Transverse colon (tissue), 4 donors: Measurements from ENCODE around the gene TMEM150B. TPM values are rescaled to one million over a fixed set of nuclear protein-coding genes. Genes with fewer than 3 reads are reported as not detected.

Experiments
- DNase-seq: peaks from one replicate; pipeline ENCODE4 v3.0.0-alpha.2; 2019
- H3K27ac ChIP-seq, 4 donors: fragments of 200-600 bp; sonication (generic); 2 replicates each; pipeline ENCODE4 v1.5.1; 2016 to 2018; ENCODE audit warnings: inconsistent platforms in 4 of 4
- H3K27me3 ChIP-seq: fragments of 200-600 bp; sonication (generic); 2 replicates; pipeline ENCODE4 v1.5.1; 2017; ENCODE audit warnings: inconsistent platforms
- H3K36me3 ChIP-seq, 4 donors: fragments of 200-600 bp; sonication (generic); 2 replicates each; pipeline ENCODE4 v1.5.1; 2017 to 2019; ENCODE audit warnings: inconsistent platforms in 4 of 4
- H3K4me1 ChIP-seq, 4 donors: fragments of 200-600 bp; sonication (generic); 2 replicates each; pipeline ENCODE4 v1.5.1; 2017 to 2020; ENCODE audit warnings: inconsistent platforms in 4 of 4
- H3K4me3 ChIP-seq, 4 donors: fragments of 200-600 bp; sonication (generic); 1 replicate in 1 of 4; 2 replicates in 3 of 4; pipeline versions ENCODE4 v1.5.1 to v1.6.1; 2017 to 2019; ENCODE audit warnings: inconsistent platforms in 4 of 4
- H3K9me3 ChIP-seq, 2 donors: fragments of 200-600 bp; sonication (generic); 2 replicates each; pipeline ENCODE4 v1.5.1; 2017 to 2019; ENCODE audit warnings: inconsistent platforms in 2 of 2
- CTCF ChIP-seq, 5 experiments: fragments of 200-600 bp in 3 of 5; fragments of 450-650 bp in 2 of 5; sonication (generic) in 3 of 5; IDR thresholded peaks; 1 replicate in 2 of 5; 2 replicates in 3 of 5; pipeline ENCODE4 v1.5.1; 2016 to 2017; ENCODE audit warnings: antibody characterized with exemption in 5 of 5, inconsistent platforms in 3 of 5, mild to moderate bottlenecking in 2 of 5, moderate library complexity in 1 of 5
- EP300 ChIP-seq: sonication (generic); formaldehyde crosslinking; IDR thresholded peaks from one replicate; pipeline ENCODE4 v1.6.1; 2017; ENCODE audit warnings: antibody characterized with exemption, low read depth
- POLR2A ChIP-seq: fragments of 450-650 bp; IDR thresholded peaks from one replicate; pipeline ENCODE4 v1.6.1; 2016; ENCODE audit warnings: antibody characterized with exemption, mild to moderate bottlenecking, moderate library complexity
- POLR2AphosphoS5 ChIP-seq, 3 donors: sonication (generic); formaldehyde crosslinking; IDR thresholded peaks; one replicate each; pipeline ENCODE4 v1.6.1; 2016; ENCODE audit warnings: antibody characterized with exemption in 3 of 3
- WGBS, 2 donors: methylation state at CpG; one replicate each; pipeline ENCODE4 v1.1.5; 2018; ENCODE audit warnings: low coverage in 1 of 2; 5-methylcytosine and 5-hydroxymethylcytosine counted together
- in situ Hi-C, 4 donors: fragments of 200-750 bp; cut with MboI; loops; one replicate each; pipeline versions ENCODE4 v1.15.0 to v1.15.1; 2017; ENCODE audit warnings: low sequenced_read_pairs in 3 of 4, low pct_ligation_motif_present in 1 of 4, low pct_unique_long_range_greater_than_20kb in 1 of 4
- intact Hi-C: fragments of 100-400 bp; cut with DNase I; formaldehyde crosslinking; loops from one replicate; pipeline ENCODE4 v1.15.1; 2023; ENCODE audit warnings: low total_unique reads
- total RNA-seq, 4 donors: library from RNA; depleted of rRNA; stranded (reverse); fragments of >200 nt; gene quantifications; one replicate each; pipeline ENCODE4 v1.1.0, GENCODE V29; 2016

The TMEM150B gene
- total RNA-seq, 4 donors from 2014 or later = 26.5 to 135 (median 57.4) TPM

- TF ChIP-seq POLR2AphosphoS5 (IDR thresholded peaks at IDR 0.05) (no peak), EP300 (no peak), CTCF (IDR thresholded peaks at IDR 0.05) (no peak), POLR2A (no peak)
- peaks cover 8% of the 10 kb centered on the region for H3K27me3 ChIP-seq
- no peak for DNase-seq
- in situ Hi-C loops (no loop called here), intact Hi-C loops (no loop called here)
- no peak overlapping the region for H3K27ac ChIP-seq
- no peaks in the 10 kb centered on the region for H3K9me3 ChIP-seq
- H3K36me3 ChIP-seq = peaks cover 0 to 4% (median 0%) of the 10 kb centered on the region in 4 donors
- H3K4me3 ChIP-seq = no peak overlapping the region
- peaks cover 0 to 15% (median 10%) of the 10 kb centered on the region in 4 donors for H3K4me1 ChIP-seq
- WGBS, 2 donors = 90% methylated on average over 41 of the region's 41 CpGs; no CpG with 5 or more reads in 1 of the 2 donors
These were observed 21.7 kb upstream of the TMEM150B start for GRCh38 chr19:55346725-55347441.

GRCh38 chr19:55345818-55346724 lies 20.9 kb upstream of the TMEM150B start:
- H3K27ac ChIP-seq = no peak overlapping the region
- 81% methylated on average over 43 of the region's 43 CpGs; no CpG with 5 or more reads in 1 of the 2 donors for WGBS, 2 donors
- in situ Hi-C loops = no loop called here
- no peaks in the 10 kb centered on the region for H3K9me3 ChIP-seq
- no peak overlapping the region for H3K4me3 ChIP-seq
- DNase-seq = peak; percentile 72
- H3K27me3 ChIP-seq = peaks cover under 1% of the 10 kb centered on the region
- peaks cover 0 to 4% (median 0%) of the 10 kb centered on the region in 4 donors for H3K36me3 ChIP-seq
- TF ChIP-seq EP300 (no peak), POLR2AphosphoS5 (IDR thresholded peaks at IDR 0.05) (no peak), POLR2A (no peak), CTCF (IDR thresholded peaks at IDR 0.05) (no peak)
- H3K4me1 ChIP-seq = peaks cover under 1 to 21% (median 14%) of the 10 kb centered on the region in 4 donors
- intact Hi-C loops = no loop called here

DNA sequence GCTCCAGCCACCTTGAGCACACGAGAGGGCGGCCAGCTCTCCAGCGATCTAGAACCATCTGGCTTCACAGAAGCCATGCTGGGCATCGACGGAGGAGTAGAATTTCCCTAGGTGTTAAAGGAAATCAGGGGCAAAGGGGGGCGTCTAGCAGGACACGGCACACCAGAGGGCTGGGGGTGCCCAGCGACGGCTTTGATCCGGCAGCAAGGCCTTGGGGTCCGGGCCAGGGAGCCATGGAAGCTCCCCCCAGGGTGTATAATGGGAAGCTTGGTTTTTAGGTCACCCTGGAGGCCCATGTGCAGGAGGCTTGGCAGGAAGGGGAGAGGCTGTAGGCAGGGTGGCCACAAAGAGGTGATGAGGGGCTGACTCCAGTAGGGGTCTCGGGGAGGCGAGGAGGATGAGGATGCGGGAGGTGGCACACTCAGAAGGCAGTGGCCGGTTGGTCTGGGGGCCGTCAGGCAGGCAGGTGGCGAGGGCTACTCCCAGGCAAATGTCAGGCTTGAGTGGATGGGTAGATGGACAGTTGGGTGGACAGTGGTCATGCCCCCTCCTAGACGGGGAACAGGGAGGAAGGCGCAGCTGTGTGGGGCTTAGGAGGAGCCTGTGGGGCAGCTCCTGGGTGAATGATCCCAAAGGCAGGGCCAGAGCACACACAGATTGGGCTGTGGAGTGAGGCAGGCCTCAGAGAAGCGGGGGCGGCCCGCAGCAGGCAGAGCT lies 20.1 kb upstream of the TMEM150B start:
- TF ChIP-seq POLR2A = no peak
- no peak for TF ChIP-seq CTCF (IDR thresholded peaks at IDR 0.05)
- TF ChIP-seq EP300 = no peak
- TF ChIP-seq POLR2AphosphoS5 (IDR thresholded peaks at IDR 0.05) = no peak
- Histone ChIP-seq H3K36me3 (peaks cover 0 to 4% (median 0%) of the 10 kb centered on the region in 4 donors), H3K4me1 (peaks cover 6 to 29% (median 18%) of the 10 kb centered on the region in 4 donors), H3K27me3 (no peaks in the 10 kb centered on the region), H3K9me3 (no peaks in the 10 kb centered on the region), H3K4me3 (no peak overlapping the region), H3K27ac (no peak overlapping the region)
- in situ Hi-C loops (no loop called here), intact Hi-C loops (no loop called here)
- DNase-seq = no peak
- WGBS, 2 donors = 84 to 86% methylated on average over 7 to 22 of the region's 22 CpGs

DNA sequence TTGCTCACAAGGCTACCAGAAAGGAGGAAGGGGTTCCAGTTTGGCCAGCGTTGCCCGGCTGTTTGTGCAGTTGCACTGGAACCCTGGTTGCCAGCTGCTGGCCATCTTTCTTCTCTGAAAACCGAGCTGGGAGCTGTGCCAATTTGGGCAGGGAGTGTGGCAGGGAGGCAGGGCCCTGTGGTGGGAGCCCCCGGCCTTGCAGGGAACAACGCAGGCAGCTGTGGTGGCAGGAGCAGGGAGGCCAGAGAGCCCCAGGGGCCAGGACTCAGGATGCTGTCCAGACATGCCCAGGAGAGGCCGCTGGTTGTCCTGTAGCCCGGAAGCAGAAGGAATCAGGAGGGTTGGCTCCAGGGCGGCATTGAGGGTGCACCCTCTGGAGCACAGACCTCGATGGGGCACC lies 19.3 kb upstream of the TMEM150B start:
- Histone ChIP-seq H3K27ac (no peak overlapping the region), H3K27me3 (no peaks in the 10 kb centered on the region), H3K4me3 (no peak overlapping the region), H3K9me3 (no peaks in the 10 kb centered on the region), H3K4me1 (peaks cover 6 to 34% (median 20%) of the 10 kb centered on the region in 4 donors), H3K36me3 (peaks cover 0 to 4% (median 0%) of the 10 kb centered on the region in 4 donors)
- WGBS, 2 donors = 75% methylated on average over 9 of the region's 9 CpGs; no CpG with 5 or more reads in 1 of the 2 donors
- TF ChIP-seq EP300 = no peak
- TF ChIP-seq POLR2AphosphoS5 (IDR thresholded peaks at IDR 0.05) = no peak
- TF ChIP-seq CTCF (IDR thresholded peaks at IDR 0.05) = no peak
- no peak for TF ChIP-seq POLR2A
- intact Hi-C loops (no loop called here), in situ Hi-C loops (no loop called here)
- DNase-seq = no peak
